AG09309 (cell line): ENCODE measurements around the gene PPP6R3.

Experiments used
- DNase-seq: peaks from one replicate; pipeline ENCODE4 v3.0.0-alpha.2; 2010; ENCODE audit warnings: low read depth
- H3K4me3 ChIP-seq: 2 replicates; pipeline ENCODE4 v1.5.1; 2011; ENCODE audit warnings: mild to moderate bottlenecking, low read depth, low read length, moderate library complexity; ENCODE audit not compliant: control insufficient read depth
- TF ChIP-seq, protein P1 (sequence below): IDR thresholded peaks from 2 replicates; pipeline ENCODE4 v1.5.1; 2011; ENCODE audit warnings: mild to moderate bottlenecking, low read depth, low read length, inconsistent platforms; ENCODE audit not compliant: insufficient read depth, control insufficient read depth; ENCODE audit errors: missing control alignments

Gene PPP6R3

DNA sequence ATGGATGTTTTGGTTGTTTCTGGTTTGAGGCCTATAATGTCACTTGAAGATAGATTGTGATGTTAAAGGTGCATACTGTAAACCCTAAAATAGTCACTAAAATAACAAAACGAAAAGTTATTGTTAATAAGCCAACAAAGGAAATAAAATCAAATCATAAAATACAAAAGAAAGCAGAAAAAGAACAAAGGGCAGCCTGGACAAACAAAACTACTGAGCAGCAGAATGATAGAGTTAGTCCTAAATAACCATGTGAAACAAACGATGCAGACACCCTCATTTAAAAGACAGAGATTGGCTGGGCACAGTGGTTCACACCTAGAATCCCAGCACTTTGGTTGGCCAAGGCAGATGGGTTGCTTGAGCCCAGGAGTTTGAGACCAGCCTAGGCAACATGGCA, 132.9 kb downstream of the PPP6R3 start:
- TF ChIP-seq, protein P1, sequence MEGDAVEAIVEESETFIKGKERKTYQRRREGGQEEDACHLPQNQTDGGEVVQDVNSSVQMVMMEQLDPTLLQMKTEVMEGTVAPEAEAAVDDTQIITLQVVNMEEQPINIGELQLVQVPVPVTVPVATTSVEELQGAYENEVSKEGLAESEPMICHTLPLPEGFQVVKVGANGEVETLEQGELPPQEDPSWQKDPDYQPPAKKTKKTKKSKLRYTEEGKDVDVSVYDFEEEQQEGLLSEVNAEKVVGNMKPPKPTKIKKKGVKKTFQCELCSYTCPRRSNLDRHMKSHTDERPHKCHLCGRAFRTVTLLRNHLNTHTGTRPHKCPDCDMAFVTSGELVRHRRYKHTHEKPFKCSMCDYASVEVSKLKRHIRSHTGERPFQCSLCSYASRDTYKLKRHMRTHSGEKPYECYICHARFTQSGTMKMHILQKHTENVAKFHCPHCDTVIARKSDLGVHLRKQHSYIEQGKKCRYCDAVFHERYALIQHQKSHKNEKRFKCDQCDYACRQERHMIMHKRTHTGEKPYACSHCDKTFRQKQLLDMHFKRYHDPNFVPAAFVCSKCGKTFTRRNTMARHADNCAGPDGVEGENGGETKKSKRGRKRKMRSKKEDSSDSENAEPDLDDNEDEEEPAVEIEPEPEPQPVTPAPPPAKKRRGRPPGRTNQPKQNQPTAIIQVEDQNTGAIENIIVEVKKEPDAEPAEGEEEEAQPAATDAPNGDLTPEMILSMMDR: no peak
- no peak overlapping the region for H3K4me3 ChIP-seq
- DNase-seq: no peak

DNA sequence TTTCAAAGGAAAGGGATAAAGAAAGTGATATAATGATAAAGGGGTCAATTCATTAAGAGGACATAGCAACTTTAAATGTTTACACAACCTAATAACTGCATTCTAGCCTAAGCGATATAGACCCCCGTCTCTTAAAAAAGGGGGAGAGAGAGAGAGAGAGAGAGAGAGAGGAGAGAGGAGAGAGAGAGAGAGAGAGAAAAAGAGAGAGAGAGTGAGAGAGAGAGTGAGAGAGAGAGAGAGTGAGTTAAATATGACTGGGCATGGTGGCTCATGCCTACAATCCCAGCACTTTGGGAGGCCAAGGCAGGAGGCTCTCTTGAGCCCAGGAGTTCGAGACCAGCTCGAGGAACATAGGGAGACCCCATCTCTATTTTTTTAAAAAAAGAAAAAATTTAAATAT, 133.6 kb downstream of the PPP6R3 start:
- TF ChIP-seq, protein P1: no peak
- H3K4me3 ChIP-seq: no peak overlapping the region
- no peak for DNase-seq

DNA sequence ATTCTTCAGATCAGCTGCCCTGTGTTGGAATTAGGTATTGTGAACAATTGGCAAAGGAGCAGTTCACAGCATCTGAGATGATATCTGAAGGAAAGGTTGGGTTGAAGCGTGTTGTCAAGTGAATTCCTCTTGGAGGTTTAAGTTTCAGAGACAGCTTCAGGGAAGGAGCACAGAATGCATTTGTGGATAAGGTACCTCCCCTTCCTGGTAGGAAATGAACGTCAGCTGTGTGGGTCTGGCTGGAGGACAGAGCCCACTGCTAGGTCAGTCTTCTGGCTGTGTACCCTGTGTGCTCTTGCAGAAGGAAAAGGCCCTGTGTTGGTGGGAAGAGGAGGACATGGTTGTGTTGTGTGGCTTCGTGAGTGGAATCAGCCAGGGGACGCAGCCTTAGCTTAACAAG, 135.7 kb downstream of the PPP6R3 start:
- DNase-seq: no peak
- TF ChIP-seq, protein P1: no peak
- no peak overlapping the region for H3K4me3 ChIP-seq

DNA sequence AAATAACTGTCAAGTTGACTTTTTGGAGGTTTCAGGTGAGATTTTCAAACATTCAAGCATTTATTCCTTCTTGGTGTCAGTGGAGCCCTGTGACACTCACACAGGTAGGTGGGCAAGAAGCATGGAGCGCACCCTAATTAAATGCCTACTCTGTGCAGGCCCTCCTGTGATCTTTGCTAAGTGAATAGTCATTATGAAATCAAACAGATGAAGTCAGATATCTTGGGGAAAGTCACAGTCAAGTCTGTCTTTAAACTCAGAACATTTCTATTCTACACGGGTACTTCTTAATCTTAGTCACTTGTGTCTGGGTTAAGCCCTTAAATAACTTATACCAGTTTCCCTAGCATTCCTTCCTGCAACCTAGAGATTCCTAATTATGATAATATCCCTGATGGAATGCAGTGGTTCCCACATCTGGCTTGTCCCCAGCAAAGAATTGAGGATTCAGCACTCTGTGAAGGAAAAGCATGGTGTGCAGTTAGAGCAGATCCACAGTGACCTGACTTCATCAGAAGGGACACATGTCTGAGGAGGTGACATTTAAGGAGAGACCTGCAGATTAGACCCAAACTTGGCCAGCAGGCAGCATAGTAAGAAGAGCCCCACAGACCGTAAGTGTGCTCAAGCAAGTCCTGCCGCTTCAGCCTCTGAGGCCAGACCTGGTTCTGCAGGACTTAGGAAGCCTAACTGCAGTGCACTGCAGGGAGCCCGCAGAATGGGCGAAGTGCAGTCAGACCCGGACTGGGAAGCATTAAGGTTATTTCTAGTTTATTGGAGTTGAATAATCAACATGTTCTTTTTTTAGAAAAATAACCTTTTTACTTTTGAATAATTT, 138.5 kb downstream of the PPP6R3 start:
- TF ChIP-seq, protein P1: no peak
- H3K4me3 ChIP-seq: no peak overlapping the region
- peak; percentile 18 for DNase-seq

DNA sequence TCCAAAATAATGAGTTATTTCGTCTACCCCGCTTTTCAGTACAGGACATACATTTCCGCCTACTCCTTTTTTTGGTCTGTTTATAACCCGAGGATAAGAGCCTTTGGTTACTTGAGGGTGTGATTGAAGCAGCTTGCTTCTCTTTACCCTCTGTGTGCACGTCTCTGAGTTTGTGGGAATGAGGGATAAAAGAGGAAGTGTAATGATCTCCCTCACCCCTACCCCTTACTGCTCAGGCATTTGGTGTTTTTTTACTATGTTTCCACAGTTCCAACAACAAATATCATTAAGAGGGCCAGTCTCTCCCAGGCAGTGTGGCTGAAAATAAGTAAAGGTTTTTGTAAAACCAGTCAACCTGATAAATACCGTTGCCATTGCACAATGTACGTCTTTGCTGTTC, 140.6 kb downstream of the PPP6R3 start:
- no peak for DNase-seq
- TF ChIP-seq, protein P1: no peak
- no peak overlapping the region for H3K4me3 ChIP-seq

DNA sequence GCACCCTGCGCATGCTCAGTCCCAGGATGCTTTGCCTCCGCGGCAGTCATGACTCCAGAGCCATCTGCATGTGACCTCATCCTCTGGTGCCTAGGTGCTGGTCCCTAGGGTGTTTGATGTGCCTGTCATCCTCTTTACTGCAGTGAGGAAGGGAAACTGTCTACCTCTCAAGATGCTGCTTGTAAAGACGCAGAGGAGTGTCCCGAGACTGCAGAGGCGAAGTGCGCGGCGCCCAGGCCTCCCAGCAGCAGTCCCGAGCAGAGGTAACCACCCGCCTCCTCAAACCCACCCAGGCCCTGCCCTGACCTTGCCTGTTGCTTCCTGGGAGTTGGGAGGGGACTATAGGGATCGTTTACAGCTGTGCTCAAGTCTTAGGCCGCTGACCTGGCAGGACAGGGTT, 149.2 kb downstream of the PPP6R3 start:
- H3K4me3 ChIP-seq: no peak overlapping the region
- TF ChIP-seq, protein P1: no peak
- no peak for DNase-seq
